Activated T-cell treated with anti-CD3 and anti-CD28 coated beads, Interleukin-2, amount 50 U/mL, for 72 hours (primary cell): ENCODE data around the gene ANAPC16. TPM values are rescaled to one million over a fixed set of nuclear protein-coding genes. Genes with fewer than 3 reads are reported as not detected.
A peak's percentile ranks its signal among the peaks of the same experiment; 100 is the strongest.

ENCODE experiments used
- ATAC-seq, 2 donors: fragments of 150-1000 bp; cut with Tn5 transposase; replicated peaks in 1 of 2; 2 replicates each; pipeline ENCODE4 v1.10.0; 2021; ENCODE audit warnings: moderate library complexity in 2 of 2, mild to moderate bottlenecking in 1 of 2
- DNase-seq, 2 donors: peaks; one replicate each; pipeline ENCODE4 v3.0.0; 2021 to 2022; ENCODE audit warnings: mixed read lengths in 1 of 2
- H3K27ac Mint-ChIP-seq: one replicate; pipeline ENCODE4 v1.8.0; 2022; ENCODE audit warnings: mild to moderate bottlenecking, moderate library complexity, mixed read lengths
- H3K27me3 Mint-ChIP-seq: one replicate; pipeline ENCODE4 v1.8.0; 2022; ENCODE audit warnings: low read depth, mixed read lengths
- H3K36me3 Mint-ChIP-seq, 2 donors: one replicate each; pipeline ENCODE4 v1.8.0; 2022; ENCODE audit warnings: mixed read lengths in 2 of 2, mild to moderate bottlenecking in 1 of 2; ENCODE audit not compliant: insufficient read depth in 2 of 2
- H3K4me1 Mint-ChIP-seq: one replicate; pipeline ENCODE4 v1.8.0; 2022; ENCODE audit warnings: low read depth, mixed read lengths
- H3K4me3 Mint-ChIP-seq, 2 donors: one replicate each; pipeline ENCODE4 v1.8.0; 2022; ENCODE audit warnings: mild to moderate bottlenecking in 2 of 2, mixed read lengths in 2 of 2, moderate library complexity in 2 of 2
- H3K9me3 Mint-ChIP-seq, 2 donors: one replicate each; pipeline ENCODE4 v1.8.0; 2022; ENCODE audit warnings: mixed read lengths in 2 of 2
- total RNA-seq, 2 donors: library from RNA; stranded (reverse); gene quantifications; one replicate each; pipeline ENCODE4 v1.2.3, GENCODE V29; 2022

ANAPC16 gene
- total RNA-seq, 2 donors from 2014 or later: 183 to 197 TPM

- Mint-ChIP-seq H3K36me3 (no peaks in the 10 kb centered on the region), H3K4me3 (peak overlapping the region; percentile 16 to 42), H3K4me1 (peaks cover 88% of the 10 kb centered on the region), H3K27ac (peak overlapping the region; percentile 39), H3K9me3 (no peaks in the 10 kb centered on the region), H3K27me3 (no peaks in the 10 kb centered on the region)
- ATAC-seq (no peak), DNase-seq (no peak)
These were observed 37.2 kb downstream of the ANAPC16 start for GRCh38 chr10:72252972-72253371.

GRCh38 chr10:72253578-72253977 is 37.8 kb downstream of the ANAPC16 start:
- H3K27ac Mint-ChIP-seq: peak overlapping the region; percentile 39
- no peaks in the 10 kb centered on the region for H3K9me3 Mint-ChIP-seq
- peak overlapping the region; percentile 16 to 42 for H3K4me3 Mint-ChIP-seq
- H3K4me1 Mint-ChIP-seq: peaks cover 84% of the 10 kb centered on the region
- no peaks in the 10 kb centered on the region for H3K36me3 Mint-ChIP-seq
- no peak for ATAC-seq
- no peaks in the 10 kb centered on the region for H3K27me3 Mint-ChIP-seq
- no peak for DNase-seq

- H3K4me3 Mint-ChIP-seq: peak overlapping the region; percentile 85 to 91
- H3K27ac Mint-ChIP-seq: peak overlapping the region; percentile 29
- no peaks in the 10 kb centered on the region for H3K36me3 Mint-ChIP-seq
- H3K9me3 Mint-ChIP-seq: no peaks in the 10 kb centered on the region
- peaks cover 87% of the 10 kb centered on the region for H3K4me1 Mint-ChIP-seq
- no peaks in the 10 kb centered on the region for H3K27me3 Mint-ChIP-seq
- ATAC-seq (peak; percentile 66 to 76), DNase-seq (peak; percentile 44 to 63)
These were observed 39.2 kb downstream of the ANAPC16 start for GRCh38 chr10:72254813-72255568.

GRCh38 chr10:72255977-72256729 is 40.3 kb downstream of the ANAPC16 start:
- no peaks in the 10 kb centered on the region for H3K36me3 Mint-ChIP-seq
- H3K27me3 Mint-ChIP-seq: no peaks in the 10 kb centered on the region

GRCh38 chr10:72257051-72257892 is 41.5 kb downstream of the ANAPC16 start:
- H3K27me3 Mint-ChIP-seq: no peaks in the 10 kb centered on the region
- DNase-seq: no peak
- H3K36me3 Mint-ChIP-seq: no peaks in the 10 kb centered on the region
- H3K4me3 Mint-ChIP-seq: peak overlapping the region; percentile 10 to 15
- H3K4me1 Mint-ChIP-seq: peaks cover 88% of the 10 kb centered on the region
- no peak overlapping the region for H3K27ac Mint-ChIP-seq
- ATAC-seq: no peak
- H3K9me3 Mint-ChIP-seq: no peaks in the 10 kb centered on the region

More at GRCh38 chr10:72255977-72256729, 40.3 kb downstream of the ANAPC16 start:
- H3K9me3 Mint-ChIP-seq: no peaks in the 10 kb centered on the region
- DNase-seq (no peak), ATAC-seq (no peak)
- peaks cover 86% of the 10 kb centered on the region for H3K4me1 Mint-ChIP-seq
- peak overlapping the region; percentile 19 for H3K27ac Mint-ChIP-seq
- peak overlapping the region; percentile 15 to 38 for H3K4me3 Mint-ChIP-seq

GRCh38 chr10:72258617-72259016 is 42.8 kb downstream of the ANAPC16 start:
- Mint-ChIP-seq H3K4me3 (peak overlapping the region; percentile 19 to 39), H3K4me1 (peaks cover 85% of the 10 kb centered on the region), H3K27ac (peak overlapping the region; percentile 79), H3K9me3 (no peaks in the 10 kb centered on the region), H3K36me3 (no peaks in the 10 kb centered on the region), H3K27me3 (no peaks in the 10 kb centered on the region)
- no peak for DNase-seq
- no peak for ATAC-seq

GRCh38 chr10:72259491-72260238 is 43.9 kb downstream of the ANAPC16 start:
- peak overlapping the region; percentile 95 for H3K27ac Mint-ChIP-seq
- peaks cover 86% of the 10 kb centered on the region for H3K4me1 Mint-ChIP-seq
- H3K4me3 Mint-ChIP-seq: peak overlapping the region; percentile 91 to 95
- H3K36me3 Mint-ChIP-seq: peaks cover 0 to 1% of the 10 kb centered on the region in 2 donors
- no peaks in the 10 kb centered on the region for H3K9me3 Mint-ChIP-seq
- ATAC-seq (no peak), DNase-seq (peak in 1 of 2 donors; percentile 30)
- H3K27me3 Mint-ChIP-seq: no peaks in the 10 kb centered on the region

GRCh38 chr10:72260239-72260975 is 44.6 kb downstream of the ANAPC16 start:
- Mint-ChIP-seq H3K4me1 (peaks cover 83% of the 10 kb centered on the region), H3K36me3 (peaks cover 0 to 1% of the 10 kb centered on the region in 2 donors), H3K27ac (peak overlapping the region; percentile 95), H3K27me3 (no peaks in the 10 kb centered on the region), H3K9me3 (no peaks in the 10 kb centered on the region), H3K4me3 (peak overlapping the region; percentile 91 to 95)
- ATAC-seq: peak; percentile 77 to 83
- DNase-seq: peak; percentile 94 to 95

GRCh38 chr10:72260976-72261783 is 45.4 kb downstream of the ANAPC16 start:
- Mint-ChIP-seq H3K4me1 (peaks cover 77% of the 10 kb centered on the region), H3K4me3 (peak overlapping the region; percentile 91 to 95), H3K9me3 (no peaks in the 10 kb centered on the region), H3K27me3 (no peaks in the 10 kb centered on the region), H3K36me3 (peaks cover 0 to 1% of the 10 kb centered on the region in 2 donors), H3K27ac (peak overlapping the region; percentile 95)
- ATAC-seq (peak; percentile 67), DNase-seq (peak; percentile 84 to 89)

GRCh38 chr10:72261784-72262404 is 46.1 kb downstream of the ANAPC16 start:
- DNase-seq (no peak), ATAC-seq (peak; percentile 39 to 44)
- Mint-ChIP-seq H3K27ac (peak overlapping the region; percentile 95), H3K36me3 (peaks cover 0 to 1% of the 10 kb centered on the region in 2 donors), H3K4me1 (peaks cover 70% of the 10 kb centered on the region), H3K27me3 (no peaks in the 10 kb centered on the region), H3K9me3 (no peaks in the 10 kb centered on the region), H3K4me3 (peak overlapping the region; percentile 91 to 95)
